Hematopoietic multipotent progenitor cell treated with erythropoietin and hydrocortisone succinate and interleukin-3 and kit ligand, for 17 days (in vitro differentiated cells): Measurements from ENCODE around the gene MYBBP1A.

Experiments
- DNase-seq: peaks from one replicate; pipeline ENCODE4 v3.0.0-alpha.2; 2015; ENCODE audit warnings: low spot score

The MYBBP1A gene

GRCh38 chr17:4549781-4550533 is 5.2 kb downstream of the MYBBP1A start:
- DNase-seq, result no peak

- no peak for DNase-seq
These were observed 6.3 kb downstream of the MYBBP1A start for GRCh38 chr17:4548721-4549531.

GRCh38 chr17:4548061-4548461 is 7.1 kb downstream of the MYBBP1A start:
- no peak for DNase-seq

GRCh38 chr17:4547118-4547906 is 7.9 kb downstream of the MYBBP1A start:
- DNase-seq, result no peak

DNA sequence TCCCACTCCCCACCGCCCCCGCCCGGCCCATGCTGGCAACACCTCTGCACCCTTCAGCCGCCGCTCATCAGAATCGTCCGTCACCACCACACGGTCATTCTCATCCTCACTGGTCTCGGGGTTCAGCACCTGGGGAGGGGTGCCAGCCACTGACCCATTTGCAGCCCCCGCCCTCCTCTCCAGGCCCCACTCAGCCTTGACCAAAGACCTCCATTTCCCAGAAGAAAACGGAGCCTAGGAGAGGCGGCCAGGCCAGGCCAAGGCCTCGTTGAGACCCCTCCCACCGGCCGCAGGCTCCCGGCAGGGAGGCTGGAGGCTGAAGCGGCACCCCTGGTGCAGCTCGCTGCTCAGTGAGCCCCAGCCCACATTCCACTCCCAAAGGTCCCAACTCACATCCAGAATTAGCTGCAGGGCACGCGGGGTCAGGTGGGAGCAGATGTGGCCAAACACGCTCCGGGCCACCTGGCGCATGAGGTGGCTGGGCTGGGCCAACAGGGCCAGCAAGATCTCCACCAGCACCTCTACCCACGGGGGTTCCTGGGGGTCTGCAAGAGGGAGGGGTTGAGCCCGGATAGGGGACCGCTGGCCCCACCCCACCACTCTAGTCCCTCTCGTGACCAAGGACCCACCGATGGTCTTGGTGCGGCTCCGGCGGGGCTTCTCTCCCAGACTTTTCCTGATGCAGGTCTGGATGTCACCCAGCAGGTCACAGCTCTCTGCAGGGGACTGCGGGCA is 9.8 kb downstream of the MYBBP1A start:
- no peak for DNase-seq

DNA sequence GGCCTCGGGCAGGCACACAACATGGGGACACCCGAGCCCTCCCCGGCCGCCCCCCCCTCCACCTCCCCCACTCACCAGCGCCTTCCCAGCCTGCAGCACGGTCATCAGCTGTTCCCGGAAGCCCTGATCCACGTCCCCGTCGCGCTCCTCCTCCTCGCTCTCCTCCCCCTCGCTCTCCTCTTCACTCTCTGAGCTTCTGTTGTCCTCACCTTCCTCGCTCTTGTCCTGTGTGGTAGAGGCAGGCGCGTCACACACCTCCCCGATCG is 10.3 kb downstream of the MYBBP1A start:
- DNase-seq, result no peak

DNA sequence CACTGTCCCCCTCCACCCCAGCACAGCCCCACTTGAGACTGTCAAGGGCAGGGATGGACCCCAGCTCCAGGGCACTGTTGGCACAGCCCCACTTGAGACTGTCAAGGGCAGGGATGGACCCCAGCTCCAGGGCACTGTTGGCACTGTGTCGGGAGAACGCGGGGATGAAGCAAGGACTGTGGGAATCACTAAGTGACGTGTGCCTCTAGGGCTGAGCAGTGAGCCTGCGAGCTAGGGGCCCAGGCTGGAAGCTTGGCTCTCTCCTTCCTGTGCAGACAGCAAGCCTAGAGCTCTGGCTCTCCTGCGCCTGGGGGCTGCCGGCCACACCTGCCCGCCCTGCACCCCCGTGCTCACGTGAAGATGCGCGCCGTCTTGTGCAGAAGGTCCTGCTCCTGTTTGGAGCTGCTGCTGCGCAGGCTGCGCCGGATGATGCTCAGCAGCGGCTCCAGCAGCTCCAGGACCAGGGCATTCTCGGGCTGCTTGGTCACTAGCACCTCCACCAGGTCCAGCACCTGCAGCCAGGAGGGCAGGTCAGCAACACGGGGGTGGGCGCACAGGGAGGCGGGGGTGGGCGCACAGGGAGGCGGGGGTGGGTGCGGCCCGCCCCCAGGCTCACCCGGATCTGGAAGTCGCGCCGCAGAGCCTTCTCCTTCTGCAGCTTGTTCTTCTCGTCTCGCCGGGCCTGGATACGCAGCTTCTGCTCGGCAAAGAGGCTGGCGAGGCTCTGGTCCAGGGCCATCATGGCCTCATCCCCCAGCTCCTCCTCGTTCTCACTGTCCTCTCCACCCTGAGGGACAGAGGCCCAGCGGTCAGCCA is 10.8 kb downstream of the MYBBP1A start:
- no peak for DNase-seq

DNA sequence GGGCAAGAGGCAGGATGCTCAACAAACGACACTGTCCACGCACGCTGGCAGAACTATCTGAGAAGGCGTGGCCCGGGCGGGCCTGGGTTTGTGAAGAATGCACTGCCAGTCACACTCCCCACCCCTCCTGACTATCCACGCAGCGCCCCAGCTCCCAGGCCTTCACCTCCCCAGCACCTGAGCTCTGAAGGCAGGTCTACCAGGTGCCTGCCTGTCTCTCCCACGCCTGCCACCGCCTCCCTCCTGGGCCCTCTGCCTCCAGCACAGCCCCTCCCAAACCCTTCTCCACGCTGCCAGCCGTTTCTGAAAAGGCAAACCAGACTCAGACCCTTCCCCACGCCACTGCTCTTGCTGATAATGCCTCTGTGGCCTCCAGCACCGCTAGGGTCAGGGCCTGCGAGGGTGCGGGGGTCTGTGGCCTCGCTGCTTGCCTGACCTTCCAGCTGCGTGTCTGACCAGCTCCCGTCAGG is 11.6 kb downstream of the MYBBP1A start:
- no peak for DNase-seq

DNA sequence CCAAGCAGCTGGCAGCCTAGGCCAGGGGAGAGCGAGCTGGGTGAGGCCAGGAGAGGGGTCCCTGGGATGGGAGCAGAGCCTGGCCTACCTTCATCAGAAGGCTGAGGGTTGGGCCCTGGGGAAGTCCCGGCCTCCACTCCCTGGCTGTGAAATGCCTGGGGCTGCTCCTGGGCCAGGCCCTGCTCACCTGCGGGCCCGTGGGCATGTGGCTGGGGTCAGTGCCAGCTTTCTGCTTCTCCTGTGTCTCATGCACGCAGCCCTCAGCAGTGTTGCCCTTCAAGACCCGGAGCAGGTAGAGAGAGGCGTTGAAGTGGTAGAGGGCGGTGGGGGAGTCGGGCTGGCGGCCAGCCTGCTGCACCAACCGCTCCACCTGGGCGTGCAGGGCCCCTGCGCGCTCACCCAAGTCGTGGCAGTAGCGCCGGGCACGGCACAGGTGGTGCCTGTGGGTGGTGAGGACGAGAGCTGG is 12.4 kb downstream of the MYBBP1A start:
- DNase-seq, result no peak

- no peak for DNase-seq
These were observed 13.0 kb downstream of the MYBBP1A start for GRCh38 chr17:4542003-4542725.

DNA sequence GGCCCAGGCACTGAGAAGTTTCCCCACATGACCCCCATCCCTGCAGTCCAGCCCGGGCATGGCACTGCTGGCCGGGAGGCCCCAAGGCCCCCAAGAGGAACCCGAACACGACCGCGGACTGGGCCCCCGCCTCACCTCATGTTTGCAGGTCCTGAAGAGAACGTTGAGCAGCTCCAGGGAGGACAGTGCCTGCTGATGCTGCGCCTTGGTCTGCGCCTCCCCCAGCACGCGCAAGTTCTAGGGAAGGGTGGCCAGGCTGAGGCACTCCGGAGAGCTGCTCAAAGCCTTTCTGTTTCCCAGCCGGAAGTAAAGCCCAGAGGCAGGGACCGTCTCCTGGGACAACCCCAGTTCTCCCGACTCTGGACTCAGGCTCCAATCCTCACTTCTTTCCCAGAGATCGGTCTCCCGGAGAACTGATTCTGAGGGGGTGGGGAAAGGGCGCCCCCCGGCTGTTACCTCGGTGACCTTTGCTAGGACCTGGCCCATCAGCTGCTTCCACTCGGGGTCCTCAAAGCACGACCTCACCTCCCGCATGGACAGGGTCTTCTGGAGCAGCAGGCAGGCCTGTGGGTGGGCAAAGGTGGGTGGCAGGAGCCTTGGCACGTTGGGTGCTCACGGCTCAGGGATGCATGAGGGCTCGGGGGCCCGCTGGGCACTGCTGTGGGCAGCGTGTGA is 13.7 kb downstream of the MYBBP1A start:
- no peak for DNase-seq

GRCh38 chr17:4540687-4541327 is 14.4 kb downstream of the MYBBP1A start:
- no peak for DNase-seq

- DNase-seq, result no peak
These were observed 14.9 kb downstream of the MYBBP1A start for GRCh38 chr17:4540224-4540651.

- no peak for DNase-seq
These were observed 15.5 kb downstream of the MYBBP1A start for GRCh38 chr17:4539576-4540223.

GRCh38 chr17:4539025-4539424 is 16.2 kb downstream of the MYBBP1A start:
- DNase-seq, result no peak

GRCh38 chr17:4538236-4539002 is 16.8 kb downstream of the MYBBP1A start:
- DNase-seq, result no peak

DNA sequence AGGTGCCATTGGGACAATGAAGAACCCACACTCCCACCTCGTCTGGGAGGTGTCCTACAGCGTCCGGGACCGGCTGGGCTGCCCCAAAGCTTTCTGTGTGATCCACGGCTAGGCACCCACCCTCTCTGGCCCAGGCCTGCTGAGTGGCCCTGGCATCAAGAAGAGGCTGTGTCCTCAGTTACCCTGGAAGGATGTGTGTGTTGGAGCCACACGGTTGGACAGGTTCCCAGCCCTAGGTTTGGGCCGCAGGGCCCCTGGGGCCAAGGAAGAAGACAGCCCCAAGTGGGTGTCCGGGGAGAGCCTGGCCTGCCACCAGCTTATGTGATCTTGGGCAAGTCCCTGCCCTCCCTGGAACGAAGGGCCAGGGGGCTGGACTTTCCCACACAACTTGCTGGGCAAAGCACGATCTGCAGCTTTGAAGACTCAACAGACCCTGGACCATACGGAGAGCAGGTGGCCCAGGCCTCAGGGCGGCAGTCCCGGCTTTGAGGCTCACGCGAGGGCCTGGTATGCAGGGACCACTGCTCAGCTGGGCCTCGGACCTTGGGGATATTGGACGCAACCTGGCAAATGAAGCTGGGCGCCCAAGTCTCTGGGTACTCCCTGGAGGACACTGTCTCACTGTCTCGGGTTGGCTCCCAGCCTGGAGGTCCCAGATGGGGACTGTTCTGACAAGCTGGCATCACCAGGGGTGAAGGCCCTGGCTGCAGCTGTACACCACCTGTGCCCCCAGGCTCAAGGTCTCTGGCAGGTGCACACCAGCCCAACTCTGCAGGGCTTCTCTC is 17.5 kb downstream of the MYBBP1A start:
- no peak for DNase-seq
